Spleen (tissue), 11 donors: ENCODE measurements around the gene HNRNPA1. TPM values are rescaled to one million over a fixed set of nuclear protein-coding genes. Genes with fewer than 3 reads are reported as not detected.
"Not testable (repeated sequence)": the region's sequence is repeated elsewhere in the genome, so short reads cannot be mapped to it uniquely, and the experiment has no call there.

ENCODE experiments used
- DNase-seq: peaks from one replicate; pipeline ENCODE4 v3.0.0-alpha.2; 2020
- H3K27ac ChIP-seq, 8 donors: fragments of 200-600 bp; sonication (generic) in 7 of 8; 1 replicate in 4 of 8; 2 replicates in 4 of 8; pipeline versions ENCODE4 v1.5.0 to v1.8.0; 2016 to 2021; ENCODE audit warnings: inconsistent platforms in 4 of 8, mild to moderate bottlenecking in 4 of 8, moderate library complexity in 1 of 8
- H3K27me3 ChIP-seq, 7 donors: fragments of 200-600 bp; sonication (generic) in 6 of 7; replicated peaks in 1 of 7; 1 replicate in 4 of 7; 2 replicates in 3 of 7; pipeline versions ENCODE4 v1.5.0 to v1.8.0; 2016 to 2021; ENCODE audit warnings: inconsistent platforms in 3 of 7, mild to moderate bottlenecking in 1 of 7
- H3K36me3 ChIP-seq, 6 donors: fragments of 200-600 bp; sonication (generic) in 5 of 6; 1 replicate in 4 of 6; 2 replicates in 2 of 6; pipeline versions ENCODE4 v1.5.0 to v1.8.0; 2016 to 2021; ENCODE audit warnings: inconsistent platforms in 2 of 6
- H3K4me1 ChIP-seq, 6 donors: fragments of 200-600 bp; sonication (generic) in 5 of 6; 1 replicate in 3 of 6; 2 replicates in 3 of 6; pipeline versions ENCODE4 v1.5.0 to v1.8.0; 2016 to 2021; ENCODE audit warnings: inconsistent platforms in 3 of 6
- H3K4me3 ChIP-seq, 8 donors: fragments of 200-600 bp; sonication (generic) in 7 of 8; 1 replicate in 4 of 8; 2 replicates in 4 of 8; pipeline versions ENCODE4 v1.5.0 to v1.8.0; 2016 to 2021; ENCODE audit warnings: inconsistent platforms in 4 of 8, mild to moderate bottlenecking in 4 of 8, moderate library complexity in 2 of 8
- H3K9me3 ChIP-seq, 8 donors: fragments of 200-600 bp; sonication (generic) in 7 of 8; 1 replicate in 4 of 8; 2 replicates in 4 of 8; pipeline versions ENCODE4 v1.5.0 to v1.8.0; 2016 to 2021; ENCODE audit warnings: inconsistent platforms in 4 of 8
- POLR2A ChIP-seq, 3 donors: fragments of 450-650 bp; IDR thresholded peaks; one replicate each; pipeline ENCODE4 v1.5.1; 2017; ENCODE audit warnings: antibody characterized with exemption in 3 of 3, mild to moderate bottlenecking in 1 of 3
- POLR2AphosphoS5 ChIP-seq, 3 donors: sonication (generic); formaldehyde crosslinking; IDR thresholded peaks; one replicate each; pipeline ENCODE4 v1.5.1; 2017; ENCODE audit warnings: antibody characterized with exemption in 3 of 3
- WGBS, 5 donors: extraction: QIAGEN DNeasy Blood & Tissue Kit in 3 of 5; methylation state at CpG; one replicate each; pipeline versions ENCODE4 v1.1.5 to v1.1.7; 2013 to 2018; 5-methylcytosine and 5-hydroxymethylcytosine counted together
- intact Hi-C: fragments of 100-400 bp; cut with DNase I; formaldehyde crosslinking; loops from one replicate; pipeline ENCODE4 v1.15.0; 2023; ENCODE audit warnings: low total_unique reads
- polyA plus RNA-seq, 3 donors: library from polyadenylated mRNA; stranded (reverse); fragments of 200-250 nt; gene quantifications; one replicate each; pipeline ENCODE4 v1.2.1, GENCODE V29; 2013
- total RNA-seq, 7 donors: library from RNA; depleted of rRNA in 3 of 7; stranded (reverse); fragments of >200 nt in 3 of 7; fragmentation: NEBNext Ultra II Directional in 4 of 7; extraction: Animal tissue kit (Norgen Biotek cat#: 25700) in 4 of 7; gene quantifications; one replicate each; pipeline versions ENCODE4 v1.1.0 to v1.2.1, GENCODE V29; 2016 to 2021
- TF ChIP-seq, protein P1 (sequence below), 11 experiments: fragments of 200-600 bp in 7 of 11; fragments of 450-650 bp in 4 of 11; sonication (generic) in 4 of 11; IDR thresholded peaks in 8 of 11; conservative IDR thresholded peaks in 3 of 11; 1 replicate in 7 of 11; 2 replicates in 4 of 11; pipeline versions ENCODE4 v1.4.0 to v1.8.0; 2016 to 2021; ENCODE audit warnings: antibody characterized with exemption in 11 of 11, inconsistent platforms in 4 of 11, mild to moderate bottlenecking in 1 of 11
- donor health status: healthy with polysubstance abuse.
- donor health status: DM: no; HTN: no; CAD: no; lungs with moderate emphysema.
- donor health status: DM: no; HTN: no; CAD: no.
- donor health status: Bipolar disorder and iron deficiency.
- donor health status: healthy.
- donor health status: DM: no; HTN: no; CAD: no.
- donor health status: DM: yes; HTN: yes; CAD: no.

The HNRNPA1 gene
- total and polyA plus RNA-seq, 10 donors, result 511 to 1,168 (median 873) TPM

DNA sequence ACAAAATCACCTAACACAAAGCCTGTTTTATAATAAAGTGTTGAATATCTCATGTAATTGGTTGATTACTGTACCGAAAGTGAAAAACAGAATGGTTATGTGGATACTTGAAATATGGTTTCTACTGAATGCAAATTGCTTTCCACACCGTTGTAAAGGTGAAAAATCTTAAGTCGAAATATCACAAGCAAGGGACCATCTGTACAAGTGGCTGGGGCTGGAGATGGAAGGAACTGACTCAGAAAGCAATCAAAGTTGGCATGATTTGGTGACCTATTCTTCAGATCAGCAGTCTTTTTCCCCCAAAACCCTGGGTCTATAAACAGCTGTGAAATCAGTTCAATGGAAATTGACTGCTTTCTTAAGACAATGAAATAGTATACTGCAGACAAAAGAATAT lies 4.2 kb upstream of the HNRNPA1 start:
- peaks cover 0 to 24% (median 5%) of the 10 kb centered on the region in 6 donors for H3K36me3 ChIP-seq
- no peaks in the 10 kb centered on the region for H3K9me3 ChIP-seq
- intact Hi-C loops, result no loop called here
- H3K4me1 ChIP-seq, result peaks cover 16 to 56% (median 29%) of the 10 kb centered on the region in 6 donors
- no peak overlapping the region for H3K27ac ChIP-seq
- H3K4me3 ChIP-seq, result no peak overlapping the region
- WGBS, 5 donors, result 72 to 86% (median 83%) methylated on average over 3 of the region's 3 CpGs
- no peak for DNase-seq
- TF ChIP-seq, protein P1, sequence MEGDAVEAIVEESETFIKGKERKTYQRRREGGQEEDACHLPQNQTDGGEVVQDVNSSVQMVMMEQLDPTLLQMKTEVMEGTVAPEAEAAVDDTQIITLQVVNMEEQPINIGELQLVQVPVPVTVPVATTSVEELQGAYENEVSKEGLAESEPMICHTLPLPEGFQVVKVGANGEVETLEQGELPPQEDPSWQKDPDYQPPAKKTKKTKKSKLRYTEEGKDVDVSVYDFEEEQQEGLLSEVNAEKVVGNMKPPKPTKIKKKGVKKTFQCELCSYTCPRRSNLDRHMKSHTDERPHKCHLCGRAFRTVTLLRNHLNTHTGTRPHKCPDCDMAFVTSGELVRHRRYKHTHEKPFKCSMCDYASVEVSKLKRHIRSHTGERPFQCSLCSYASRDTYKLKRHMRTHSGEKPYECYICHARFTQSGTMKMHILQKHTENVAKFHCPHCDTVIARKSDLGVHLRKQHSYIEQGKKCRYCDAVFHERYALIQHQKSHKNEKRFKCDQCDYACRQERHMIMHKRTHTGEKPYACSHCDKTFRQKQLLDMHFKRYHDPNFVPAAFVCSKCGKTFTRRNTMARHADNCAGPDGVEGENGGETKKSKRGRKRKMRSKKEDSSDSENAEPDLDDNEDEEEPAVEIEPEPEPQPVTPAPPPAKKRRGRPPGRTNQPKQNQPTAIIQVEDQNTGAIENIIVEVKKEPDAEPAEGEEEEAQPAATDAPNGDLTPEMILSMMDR (IDR thresholded peaks at IDR 0.05 in 8 of 11, conservative IDR thresholded peaks at IDR 0.05 in 3 of 11), result no peak
- no peaks in the 10 kb centered on the region for H3K27me3 ChIP-seq

GRCh38 chr12:54277823-54278276 lies 2.7 kb upstream of the HNRNPA1 start:
- TF ChIP-seq, protein P1 (IDR thresholded peaks at IDR 0.05 in 8 of 11, conservative IDR thresholded peaks at IDR 0.05 in 3 of 11), result no peak
- TF ChIP-seq POLR2AphosphoS5 (IDR thresholded peaks at IDR 0.05), result no peak
- no peak for TF ChIP-seq POLR2A (IDR thresholded peaks at IDR 0.05)
- H3K27me3 ChIP-seq, result no peaks in the 10 kb centered on the region
- no peaks in the 10 kb centered on the region for H3K9me3 ChIP-seq
- H3K27ac ChIP-seq, result peak overlapping the region in 7 of 8 donors; percentile 93 to 99 (median 97)
- intact Hi-C loops, result no loop called here
- H3K4me1 ChIP-seq, result peaks cover 31 to 67% (median 44%) of the 10 kb centered on the region in 6 donors
- no peak for DNase-seq
- peak overlapping the region in 3 of 8 donors; percentile 76 to 88 (median 77) for H3K4me3 ChIP-seq
- H3K36me3 ChIP-seq, result peaks cover 2 to 30% (median 19%) of the 10 kb centered on the region in 6 donors
- 24 to 44% (median 33%) methylated on average over 5 of the region's 5 CpGs for WGBS, 5 donors

DNA sequence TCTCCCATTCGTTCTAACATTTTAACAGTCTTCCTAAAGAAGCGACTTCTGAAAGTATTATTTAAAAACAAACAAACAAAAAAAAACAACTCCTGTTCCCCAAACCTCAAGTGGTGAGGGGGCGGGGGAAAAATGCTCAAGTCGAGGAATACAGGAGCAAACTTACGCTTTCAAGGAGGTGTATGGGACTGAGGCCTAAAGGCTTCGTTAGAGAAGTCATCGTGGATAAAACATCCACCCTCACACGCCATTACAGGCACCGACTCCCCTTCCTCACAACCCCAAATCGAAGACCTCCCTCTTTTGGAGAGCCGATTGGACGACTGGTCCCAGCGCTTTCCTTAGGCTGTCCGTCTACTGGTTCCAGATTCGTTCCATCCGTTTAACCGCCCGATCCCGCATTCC lies 1.3 kb upstream of the HNRNPA1 start:
- WGBS, 5 donors, result 0 to 1% (median 0%) methylated on average over 19 of the region's 19 CpGs
- Histone ChIP-seq H3K9me3 (no peaks in the 10 kb centered on the region), H3K27ac (peak overlapping the region; percentile 89 to 99 (median 96)), H3K27me3 (no peaks in the 10 kb centered on the region), H3K4me1 (peaks cover 45 to 80% (median 58%) of the 10 kb centered on the region in 6 donors), H3K36me3 (peaks cover 10 to 30% (median 28%) of the 10 kb centered on the region in 6 donors), H3K4me3 (peak overlapping the region; percentile 61 to 88 (median 78))
- TF ChIP-seq POLR2A (IDR thresholded peaks at IDR 0.05) (no peak), POLR2AphosphoS5 (IDR thresholded peaks at IDR 0.05) (no peak)
- TF ChIP-seq, protein P1 (IDR thresholded peaks at IDR 0.05 in 8 of 11, conservative IDR thresholded peaks at IDR 0.05 in 3 of 11), result no peak
- DNase-seq, result no peak
- intact Hi-C loops, result no loop called here

DNA sequence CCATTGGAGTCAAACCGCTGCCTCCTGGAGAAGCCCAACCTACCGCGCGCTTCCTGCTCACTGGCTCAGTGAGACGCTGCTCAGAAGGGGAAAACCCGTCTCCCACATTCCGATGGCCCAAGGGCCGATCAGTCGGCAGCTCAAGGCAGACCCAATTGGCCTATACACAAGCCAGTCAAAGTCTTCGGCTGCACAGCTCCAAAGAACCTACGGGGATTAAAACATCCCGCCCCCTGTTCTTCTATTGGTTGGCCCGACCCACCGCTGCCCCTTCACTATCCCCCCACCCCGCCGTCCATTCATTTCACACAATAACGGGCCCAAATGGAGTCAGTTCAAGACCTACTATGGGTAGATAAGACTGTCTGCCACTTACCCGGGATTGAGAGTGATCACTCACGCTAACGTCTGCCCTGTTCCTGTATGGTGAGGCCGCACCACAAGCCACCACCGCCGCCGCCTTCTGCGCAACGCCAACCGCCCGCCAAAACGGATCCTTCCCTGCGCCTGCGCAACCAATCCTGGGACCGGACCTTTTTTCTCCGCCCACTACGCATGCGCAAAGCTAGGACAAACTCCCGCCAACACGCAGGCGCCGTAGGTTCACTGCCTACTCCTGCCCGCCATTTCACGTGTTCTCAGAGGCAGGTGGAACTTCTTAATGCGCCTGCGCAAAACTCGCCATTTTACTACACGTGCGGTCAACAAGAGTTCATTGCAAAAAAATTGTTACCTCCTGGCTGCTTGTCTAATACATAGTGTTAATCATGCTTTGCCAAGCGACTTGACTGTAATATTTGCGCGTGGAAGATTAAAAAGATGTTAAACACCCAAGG lies 676 bp upstream of the HNRNPA1 start, which contains the start of gene CBX5:
TSS of gene CBX5 (minus strand) at position 491 of the 836 bp plus-strand sequence. CDS start 22,472 bp downstream, outside the sequence.
- Histone ChIP-seq H3K36me3 (peaks cover 10 to 37% (median 30%) of the 10 kb centered on the region in 6 donors), H3K4me1 (peaks cover 47 to 83% (median 64%) of the 10 kb centered on the region in 6 donors), H3K4me3 (peak within 1 kb of the TSS; percentile 61 to 88 (median 78)), H3K9me3 (no peaks in the 10 kb centered on the region), H3K27me3 (no peaks in the 10 kb centered on the region), H3K27ac (peak within 1 kb of the TSS; percentile 89 to 99 (median 96))
- intact Hi-C loops, result no loop called here
- peak; percentile 99 for DNase-seq
- WGBS, 5 donors, result 0% methylated on average over 48 to 49 of the region's 49 CpGs
- TF ChIP-seq, protein P1 (IDR thresholded peaks at IDR 0.05 in 8 of 11, conservative IDR thresholded peaks at IDR 0.05 in 3 of 11), result no peak
- peak in 2 of 3 donors; percentile 61 to 84 for TF ChIP-seq POLR2A (IDR thresholded peaks at IDR 0.05)
- TF ChIP-seq POLR2AphosphoS5 (IDR thresholded peaks at IDR 0.05), result peak; percentile 93 to 97 (median 95)

DNA sequence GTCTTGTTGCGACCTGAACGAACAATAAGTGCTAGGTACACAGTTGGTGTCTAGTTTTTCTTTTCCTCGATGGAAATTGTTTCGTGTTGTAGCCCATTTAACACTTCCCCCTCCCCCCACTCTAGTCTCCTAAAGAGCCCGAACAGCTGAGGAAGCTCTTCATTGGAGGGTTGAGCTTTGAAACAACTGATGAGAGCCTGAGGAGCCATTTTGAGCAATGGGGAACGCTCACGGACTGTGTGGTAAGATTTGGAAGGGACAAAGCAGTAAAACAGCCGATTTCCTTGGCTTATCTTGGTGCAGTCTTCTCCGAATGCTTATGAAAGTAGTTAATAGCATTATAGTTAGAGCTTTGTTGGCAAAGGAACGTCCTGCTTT lies 724 bp downstream of the HNRNPA1 start:
- Histone ChIP-seq H3K27ac (peak overlapping the region; percentile 89 to 99 (median 96)), H3K4me1 (peaks cover 52 to 83% (median 77%) of the 10 kb centered on the region in 6 donors), H3K4me3 (peak overlapping the region; percentile 61 to 88 (median 78)), H3K36me3 (peaks cover 10 to 51% (median 43%) of the 10 kb centered on the region in 6 donors)
- DNase-seq, intact Hi-C loops, H3K27me3 ChIP-seq, H3K9me3 ChIP-seq: not testable (repeated sequence)
- WGBS, 5 donors, result 0 to 2% (median 0%) methylated on average over 10 of the region's 10 CpGs

- peaks cover 10 to 55% (median 47%) of the 10 kb centered on the region in 6 donors for H3K36me3 ChIP-seq
- H3K27me3 ChIP-seq, H3K9me3 ChIP-seq, DNase-seq, intact Hi-C loops: not testable (repeated sequence)
- H3K4me3 ChIP-seq, result peak overlapping the region; percentile 61 to 88 (median 78)
- peak overlapping the region in 7 of 8 donors; percentile 93 to 99 (median 97) for H3K27ac ChIP-seq
- 5 to 10% (median 6%) methylated on average over 4 of the region's 4 CpGs for WGBS, 5 donors
- peaks cover 52 to 83% (median 79%) of the 10 kb centered on the region in 6 donors for H3K4me1 ChIP-seq
Observed at GRCh38 chr12:54281694-54282093, 1.2 kb downstream of the HNRNPA1 start.
